ENCODE results near the gene FUBP3.
"Not testable (repeated sequence)": the region's sequence is repeated elsewhere in the genome, so short reads cannot be mapped to it uniquely, and the experiment has no call there.

Gene FUBP3

DNA sequence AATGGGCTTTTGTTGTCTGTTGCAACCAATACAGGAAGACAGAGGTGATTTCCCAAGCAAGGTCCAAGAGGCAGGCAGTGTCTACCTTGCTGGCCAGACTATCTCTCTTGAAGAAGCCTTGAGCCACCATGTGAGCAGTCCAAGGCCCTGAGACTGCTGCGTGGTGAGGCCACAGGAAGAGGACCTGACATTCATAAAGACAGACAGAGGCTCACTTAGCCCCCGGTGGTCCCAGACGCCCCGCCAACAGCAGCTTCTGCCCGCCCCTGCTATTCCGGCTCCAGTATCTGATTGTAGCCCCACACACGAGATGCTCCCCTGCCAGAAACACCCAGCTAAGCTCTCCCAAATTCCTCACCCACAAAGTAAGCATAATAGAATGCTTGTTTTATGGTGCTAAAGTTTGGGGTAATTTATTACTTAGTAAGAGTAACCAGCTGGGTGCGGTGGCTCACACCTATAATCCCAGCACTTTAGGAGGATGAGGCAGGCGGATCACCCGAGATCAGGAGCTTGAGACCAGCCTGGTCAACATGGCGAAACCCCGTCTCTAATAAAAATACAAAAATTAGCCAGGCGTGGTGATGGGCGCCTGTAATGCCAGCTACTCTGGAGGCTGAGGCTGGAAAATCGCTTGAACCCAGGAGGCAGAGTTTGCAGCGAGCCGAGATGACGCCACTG, 22.8 kb upstream of the FUBP3 start:
- DNase-seq, result no peak

DNA sequence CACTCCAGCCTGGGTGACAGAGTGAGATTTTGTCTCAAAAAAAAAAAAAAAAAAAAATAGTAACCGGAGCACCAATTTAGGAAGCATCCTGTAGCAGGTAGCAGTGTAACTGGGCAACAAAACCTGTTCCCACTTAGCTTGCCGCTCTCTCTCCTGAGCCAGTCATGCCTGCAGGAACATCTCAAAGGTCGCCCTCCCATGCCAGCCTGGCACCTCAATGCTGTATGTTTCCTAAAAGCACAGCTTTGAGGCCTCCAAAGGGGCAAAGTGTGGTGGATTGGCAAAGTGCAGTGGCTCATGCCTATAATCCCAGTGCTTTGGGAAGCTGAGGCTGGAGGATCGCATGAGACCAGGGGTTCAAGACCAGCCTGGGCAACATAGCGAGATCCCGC, 22.3 kb upstream of the FUBP3 start:
- DNase-seq, result no peak

DNA sequence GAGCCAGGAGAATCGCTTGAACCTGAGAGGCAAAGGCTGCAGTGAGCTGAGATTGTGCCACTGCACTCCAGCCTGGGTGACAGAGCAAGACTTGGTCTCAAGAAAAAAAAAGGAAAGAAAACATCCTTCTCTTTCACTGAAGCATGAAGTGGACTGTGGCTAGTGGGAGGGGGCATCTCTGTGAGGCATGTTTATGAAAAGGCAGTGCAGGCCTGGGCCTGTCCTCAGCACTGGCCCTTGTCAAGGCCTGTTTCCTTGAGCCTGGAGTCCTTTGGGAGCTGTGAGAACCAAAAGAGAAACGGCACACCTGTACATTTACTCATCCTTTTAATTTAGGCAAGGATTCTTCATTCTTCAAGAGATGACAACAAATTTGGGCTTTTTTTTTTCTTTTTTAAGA, 18.3 kb upstream of the FUBP3 start:
- DNase-seq, result peak; percentile 14

DNA sequence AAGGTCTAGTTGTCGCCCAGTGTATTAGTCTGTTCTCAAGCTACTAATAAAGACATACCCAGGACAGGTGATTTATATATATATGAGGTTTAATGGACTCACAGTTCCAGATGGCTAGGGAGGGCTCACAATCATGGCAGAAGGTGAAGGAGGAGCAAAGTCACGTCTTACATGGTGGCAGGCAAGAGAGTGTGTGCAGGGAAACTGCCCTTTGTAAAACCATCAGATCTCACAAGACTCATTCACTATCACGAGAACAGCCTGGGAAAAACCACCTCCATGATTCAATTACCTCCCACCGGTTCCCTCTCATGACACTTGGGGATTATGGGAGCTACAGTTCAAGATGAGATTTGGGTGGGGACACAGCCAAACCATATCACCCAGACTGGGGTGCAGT, 16.9 kb upstream of the FUBP3 start:
- DNase-seq, result not testable (repeated sequence)

DNA sequence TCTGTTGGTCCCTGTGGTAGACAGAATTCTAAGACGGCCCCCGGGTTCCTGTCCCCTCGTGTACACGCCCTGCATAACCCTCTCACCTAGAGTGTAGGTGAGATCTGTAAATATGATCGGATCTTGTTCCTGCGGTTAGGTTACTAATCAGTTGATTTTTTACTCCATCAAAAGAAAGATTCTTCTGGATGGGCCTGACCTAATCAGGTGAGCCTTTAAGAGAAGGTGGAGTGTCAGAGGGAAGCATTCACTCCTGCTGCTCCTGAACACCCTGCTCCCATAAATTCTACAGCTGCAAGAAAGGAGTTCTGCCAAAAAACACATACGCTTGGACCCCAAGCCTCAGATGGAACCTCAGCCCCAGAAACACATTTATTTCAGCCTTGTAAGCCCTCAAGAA, 15.6 kb upstream of the FUBP3 start:
- no peak for DNase-seq

DNA sequence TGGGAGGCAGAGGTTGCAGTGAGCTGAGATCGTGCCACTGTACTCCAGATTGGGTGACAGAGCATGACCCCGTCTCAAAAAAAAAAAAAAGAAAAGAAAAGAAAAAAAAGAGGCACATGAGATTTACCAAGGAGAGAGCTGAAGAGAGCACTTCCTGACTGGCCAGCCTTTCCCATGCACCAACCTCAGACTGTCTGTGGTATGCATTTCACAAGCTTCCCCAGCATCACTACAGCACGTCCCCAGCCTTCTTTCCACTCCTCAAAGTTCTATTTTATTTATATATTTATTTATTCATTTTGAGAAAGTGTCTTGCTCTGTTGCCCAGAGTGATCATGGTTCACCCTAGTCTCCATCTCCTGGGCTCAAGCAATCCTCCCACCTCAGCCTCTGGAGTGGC, 13.6 kb upstream of the FUBP3 start:
- DNase-seq, result no peak

DNA sequence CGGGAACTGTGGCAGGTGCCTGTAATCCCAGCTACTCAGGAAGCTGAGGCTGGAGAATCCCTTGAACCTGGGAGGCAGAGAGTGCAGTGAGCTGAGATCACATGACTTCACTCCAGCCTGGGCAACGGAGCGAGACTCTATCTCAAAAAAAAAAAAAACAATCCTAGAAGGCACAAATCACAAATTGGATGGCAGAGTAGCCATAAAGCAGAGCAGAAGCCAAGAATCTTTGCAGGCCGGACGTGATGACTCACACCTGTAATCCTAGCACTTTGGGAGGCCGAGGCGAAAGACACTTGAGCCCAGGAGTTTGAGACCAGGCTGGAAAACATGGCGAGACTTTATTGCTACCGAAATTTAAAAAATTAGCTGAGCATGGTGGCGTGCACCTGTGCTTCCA, 9.2 kb upstream of the FUBP3 start:
- DNase-seq, result no peak

DNA sequence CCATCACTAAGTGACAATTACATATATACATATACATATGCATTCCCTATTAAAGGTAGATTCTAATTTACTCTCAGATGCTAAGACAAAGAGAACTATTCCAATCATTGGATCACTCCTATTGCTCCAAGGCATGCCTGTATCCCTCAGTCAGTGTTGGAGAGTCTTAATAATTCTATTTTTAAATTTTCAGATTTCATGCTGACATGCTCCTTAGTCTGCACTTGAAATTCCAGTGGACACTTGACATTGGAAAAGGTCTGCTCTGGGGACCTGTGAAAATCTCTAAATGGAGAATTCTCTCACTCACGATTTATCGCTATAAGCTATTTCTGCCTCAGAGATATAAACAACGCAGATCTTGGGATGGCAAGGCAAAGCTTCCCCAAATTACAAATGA, 3.9 kb upstream of the FUBP3 start:
- no peak for DNase-seq

DNA sequence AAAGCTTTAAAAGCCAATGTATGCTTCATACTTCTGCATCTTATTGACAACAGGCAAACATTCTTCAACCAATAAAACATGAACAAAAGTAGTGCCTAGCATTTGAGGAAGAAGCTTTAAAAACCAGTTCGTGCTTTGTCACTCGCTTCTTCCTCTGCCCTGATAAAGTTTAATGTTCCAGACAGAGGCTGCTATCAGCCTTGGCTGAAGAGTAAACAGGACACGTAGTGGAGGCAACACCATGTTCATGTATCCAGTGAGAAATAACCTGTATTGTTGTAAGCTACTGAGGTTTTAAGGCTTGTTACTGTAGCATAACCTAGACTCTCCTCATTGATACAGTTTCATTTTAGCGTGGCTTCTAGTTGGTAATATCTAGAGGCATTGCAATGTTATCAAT, 3.2 kb upstream of the FUBP3 start:
- DNase-seq, result no peak

DNA sequence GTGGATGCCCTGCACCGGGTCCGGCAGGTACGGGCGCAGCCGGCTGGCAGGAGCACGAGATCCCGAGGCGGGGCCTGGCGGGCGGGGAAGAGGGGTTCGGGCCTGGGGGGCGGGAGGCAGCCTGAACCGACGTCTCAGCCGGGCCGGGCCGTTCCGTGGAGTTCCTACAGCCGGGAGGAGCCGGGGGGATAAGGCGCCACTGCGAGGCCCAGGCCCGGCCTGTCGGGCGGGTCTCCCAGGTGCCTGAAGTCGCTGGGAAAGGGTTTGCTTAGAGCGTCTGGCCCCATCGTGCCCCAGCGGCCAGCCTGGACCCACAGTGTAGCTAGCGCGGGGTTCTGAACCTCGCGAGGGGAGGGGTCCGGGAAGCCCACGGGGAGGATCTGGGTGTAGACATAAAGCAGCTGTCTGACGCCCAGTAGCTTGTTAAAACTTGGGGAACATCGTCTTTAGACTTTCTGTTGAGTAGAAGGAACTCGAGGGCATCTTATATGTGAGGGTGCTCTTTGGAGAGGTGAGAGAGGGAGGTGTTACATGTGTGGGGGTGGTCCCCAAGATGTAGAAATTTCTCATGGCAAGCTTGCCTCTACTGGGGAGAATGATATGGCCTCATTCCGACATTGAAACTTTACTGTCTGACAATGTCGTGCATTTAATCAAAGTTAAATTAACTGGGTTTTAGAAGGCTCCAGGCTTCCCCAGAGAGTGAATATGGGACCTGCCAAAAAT, 524 bp downstream of the FUBP3 start:
- no peak for DNase-seq

DNA sequence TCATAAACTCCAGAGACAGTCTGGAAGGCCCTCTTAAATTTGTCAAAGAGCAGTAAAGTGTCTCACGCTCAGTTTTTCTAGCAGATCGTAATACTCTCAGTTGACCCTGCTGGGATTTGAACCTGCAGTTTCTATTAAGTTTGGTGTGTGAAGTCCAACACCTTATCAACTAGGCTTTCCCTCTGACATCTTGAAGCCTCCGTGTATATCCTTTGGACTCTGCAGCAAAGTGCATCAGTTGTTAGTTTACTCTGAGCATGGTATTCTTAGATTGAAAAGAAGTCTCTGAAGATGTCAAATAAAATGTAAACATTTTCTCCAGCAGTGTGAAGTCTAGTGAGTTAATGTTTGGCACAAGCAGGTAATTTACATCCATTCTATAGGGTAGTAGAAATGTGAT, 2.4 kb downstream of the FUBP3 start:
- DNase-seq, result no peak

DNA sequence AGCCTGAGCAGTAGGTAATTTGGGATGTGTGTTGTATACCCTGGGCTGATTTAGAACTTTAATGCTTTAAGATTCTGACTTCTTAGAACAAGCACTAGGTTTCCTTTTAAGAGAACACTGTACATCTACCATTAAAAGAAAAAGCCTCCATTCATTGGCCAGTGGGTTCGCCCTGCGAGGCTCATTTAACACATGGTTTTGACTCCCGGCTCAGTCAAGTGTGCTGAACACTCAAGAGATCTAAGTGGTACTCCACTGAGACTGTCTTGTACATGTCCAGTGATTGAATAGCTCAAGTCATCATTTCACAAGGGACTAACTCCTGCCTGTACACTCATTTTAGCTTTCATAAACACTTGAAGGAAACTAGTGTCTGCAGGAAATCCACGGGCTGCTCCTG, 3.9 kb downstream of the FUBP3 start:
- DNase-seq, result no peak

DNA sequence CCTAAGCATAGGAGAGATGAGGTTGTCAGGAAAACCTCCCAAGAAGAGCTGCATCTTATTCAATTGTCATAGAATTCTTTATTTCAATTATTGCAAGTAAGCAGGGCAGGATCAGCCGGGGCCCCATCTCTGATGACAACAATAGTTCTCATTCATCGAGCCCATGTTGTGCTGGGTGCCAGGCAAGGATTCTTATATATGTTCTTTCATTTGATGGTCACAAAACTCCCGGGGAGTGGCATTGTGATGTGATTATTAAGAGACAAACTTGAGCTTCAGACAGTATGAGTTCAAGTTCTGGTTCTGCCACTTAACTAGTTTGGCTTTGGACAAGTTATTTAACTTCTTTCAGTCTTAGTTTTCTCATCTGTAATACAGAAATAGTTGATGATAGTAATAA, 8.5 kb downstream of the FUBP3 start:
- no peak for DNase-seq

DNA sequence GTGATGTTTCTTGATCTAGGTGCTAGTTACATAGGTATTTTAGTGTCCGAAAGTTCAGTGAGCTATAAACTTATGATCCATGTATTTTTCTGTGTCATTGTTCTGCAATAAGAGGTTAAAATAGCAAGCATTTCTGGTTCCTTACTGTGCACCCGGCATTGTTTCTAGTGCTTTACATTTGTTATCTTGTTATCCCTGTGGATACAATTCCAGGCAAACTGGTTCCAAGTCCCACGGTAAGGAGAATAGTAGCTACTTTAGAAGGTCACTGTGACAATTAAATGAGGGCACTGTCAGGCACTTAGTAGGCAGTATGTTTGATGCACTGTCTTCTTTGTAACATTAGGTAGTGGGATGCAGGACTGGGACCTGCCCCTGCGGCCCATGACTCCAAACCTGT, 9.0 kb downstream of the FUBP3 start:
- no peak for DNase-seq

DNA sequence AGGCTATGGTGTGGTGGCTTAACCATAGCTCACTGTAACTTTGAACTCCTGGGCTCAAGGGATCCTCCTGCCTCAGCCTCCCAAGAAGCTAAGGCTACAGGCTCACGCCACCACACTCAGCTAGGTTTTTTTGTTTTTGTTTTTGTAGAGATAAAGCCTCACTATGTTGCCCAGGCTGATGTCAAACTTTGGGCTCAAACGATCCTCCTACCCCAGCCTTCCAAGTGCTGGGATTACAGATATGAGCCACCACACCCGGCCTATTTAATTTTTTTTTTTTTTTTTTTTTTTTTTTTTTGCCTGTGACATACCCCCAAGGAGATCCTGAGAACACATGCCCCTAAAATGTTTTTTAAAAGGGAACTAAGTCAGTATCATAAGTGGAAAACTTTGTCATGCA, 10.4 kb downstream of the FUBP3 start:
- DNase-seq, result no peak

DNA sequence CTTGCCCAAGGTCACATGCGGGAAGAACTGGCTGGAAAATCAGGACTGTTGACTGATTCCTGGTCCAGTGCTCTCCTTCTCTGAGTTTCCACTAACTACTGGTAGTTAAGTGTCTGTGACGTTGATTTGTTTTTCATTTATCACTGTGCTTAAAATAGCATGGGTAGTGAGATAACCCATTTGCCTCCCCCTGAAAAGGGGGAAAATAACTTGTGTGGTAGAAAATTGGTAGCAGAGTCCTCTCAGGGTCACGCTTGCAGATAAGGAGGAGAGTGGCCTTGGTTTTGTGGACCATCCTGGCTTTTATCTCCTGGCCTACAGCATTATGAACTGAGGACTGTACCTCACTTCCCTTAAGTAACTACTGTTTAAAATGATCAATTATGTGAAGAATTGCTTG, 10.9 kb downstream of the FUBP3 start:
- DNase-seq, result no peak

DNA sequence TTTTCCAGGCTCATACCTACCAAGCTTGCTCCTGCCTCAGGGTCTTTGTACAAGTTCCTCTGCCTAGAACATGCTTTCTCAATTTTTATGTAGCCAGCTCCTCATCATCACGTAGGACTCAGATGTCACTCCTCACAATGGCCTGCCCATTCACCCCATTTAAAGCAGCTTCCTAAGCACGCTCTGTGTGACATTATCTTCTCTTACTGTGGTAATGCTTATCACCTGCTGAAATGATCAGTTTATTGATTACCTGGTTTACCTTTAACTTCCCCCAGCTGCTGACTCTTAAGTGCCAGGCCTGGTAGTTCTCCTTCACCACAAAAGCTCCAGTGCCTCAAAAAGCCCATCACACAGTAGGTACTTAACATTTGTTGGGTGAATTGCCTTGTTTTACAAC, 13.6 kb downstream of the FUBP3 start:
- no peak for DNase-seq

DNA sequence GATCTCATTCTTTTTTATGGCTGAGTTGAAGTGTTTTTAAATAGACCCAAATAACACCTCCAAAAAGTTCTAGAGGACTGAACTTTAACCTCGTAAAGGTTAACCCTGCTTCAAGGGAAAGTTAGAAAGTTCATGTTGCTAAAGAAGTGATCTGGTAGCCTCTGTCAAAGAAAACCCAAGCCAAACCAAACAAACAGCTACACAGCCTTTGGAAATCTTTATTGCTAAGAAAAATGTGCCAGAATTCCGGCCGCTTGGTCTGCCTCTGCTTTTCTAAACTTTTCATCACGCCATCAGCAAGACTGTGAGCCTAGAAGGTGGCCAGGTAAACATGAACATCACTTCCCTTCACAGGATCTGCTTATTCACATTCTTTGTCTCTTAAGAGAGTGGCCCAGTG, 17.9 kb downstream of the FUBP3 start:
- DNase-seq, result no peak

DNA sequence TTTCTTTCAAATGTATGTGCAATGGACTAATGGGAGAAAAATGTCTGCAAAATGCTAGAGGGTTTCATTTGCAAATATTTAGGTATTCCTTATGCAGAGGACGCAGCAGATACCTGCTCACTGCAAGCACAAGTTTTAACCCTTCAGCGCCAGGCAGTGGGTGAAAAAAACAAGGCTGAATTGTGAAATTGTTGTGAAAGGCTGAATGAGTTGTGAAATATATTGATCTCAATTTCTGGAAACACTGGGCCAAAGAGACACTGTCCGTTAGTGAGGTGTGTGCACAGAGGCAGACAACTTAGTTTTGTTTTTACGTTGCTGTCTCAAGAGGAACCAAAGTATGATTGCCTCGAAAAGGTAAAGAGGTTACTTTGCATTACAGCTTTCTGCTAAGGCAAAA, 18.8 kb downstream of the FUBP3 start:
- no peak for DNase-seq

DNA sequence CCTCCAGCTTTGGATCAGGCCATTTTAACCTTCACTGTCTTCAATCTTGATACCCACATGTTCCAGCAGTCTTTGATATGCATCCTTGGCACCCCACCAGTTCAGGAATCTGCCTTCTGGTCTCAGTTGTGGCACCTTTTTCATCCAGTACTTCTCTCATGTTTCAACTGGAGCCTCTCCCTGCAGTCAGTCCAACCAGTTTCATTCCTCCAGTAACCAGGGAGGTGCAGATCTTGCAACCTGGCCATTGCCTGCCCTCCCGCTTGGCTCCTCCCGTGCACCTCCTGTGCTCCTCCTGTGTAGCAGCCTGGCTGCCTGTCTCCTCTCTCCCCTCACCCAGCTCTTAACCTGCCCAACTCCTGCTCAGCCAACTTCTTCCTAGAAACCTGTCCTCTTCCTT, 20.2 kb downstream of the FUBP3 start:
- DNase-seq, result no peak

DNA sequence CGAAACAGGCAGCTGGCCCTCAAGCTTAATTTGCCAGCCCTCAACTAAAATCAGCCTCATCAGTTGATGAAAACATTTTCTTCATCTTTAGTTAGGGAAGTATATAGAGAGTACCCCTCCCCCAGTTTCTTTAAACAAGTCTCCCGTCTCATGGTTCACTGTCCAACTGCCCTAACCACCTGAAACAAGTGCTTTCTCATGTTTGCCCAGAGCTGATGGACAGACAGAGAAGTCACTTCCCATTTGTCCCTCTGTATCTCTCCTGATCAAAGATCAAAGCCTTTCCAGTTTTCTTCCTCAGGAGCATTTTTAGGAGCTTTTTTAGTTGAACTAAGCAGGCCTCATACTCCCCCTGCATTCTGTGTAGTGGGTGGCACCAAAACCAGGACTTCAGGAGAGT, 21.7 kb downstream of the FUBP3 start:
- peak; percentile 8 for DNase-seq

DNA sequence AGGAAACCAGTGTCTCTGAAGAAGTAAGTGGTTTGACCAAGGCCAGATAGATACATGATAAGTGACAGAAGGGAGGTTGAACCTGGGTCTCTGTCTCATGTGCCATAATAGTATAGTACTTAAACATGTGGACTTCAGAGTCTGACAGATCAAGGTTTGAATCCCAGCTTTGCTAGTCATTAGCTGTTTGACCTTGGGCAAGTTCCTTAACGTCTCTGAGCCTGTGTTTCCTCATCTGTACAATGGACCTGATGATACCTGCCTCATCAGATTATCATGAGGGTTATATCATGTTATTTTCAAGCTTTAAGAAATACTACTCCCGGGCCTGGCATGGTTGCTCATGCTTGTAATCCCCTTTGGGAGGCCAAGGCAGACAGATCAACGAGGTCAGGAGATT, 24.9 kb downstream of the FUBP3 start:
- DNase-seq, result no peak

DNA sequence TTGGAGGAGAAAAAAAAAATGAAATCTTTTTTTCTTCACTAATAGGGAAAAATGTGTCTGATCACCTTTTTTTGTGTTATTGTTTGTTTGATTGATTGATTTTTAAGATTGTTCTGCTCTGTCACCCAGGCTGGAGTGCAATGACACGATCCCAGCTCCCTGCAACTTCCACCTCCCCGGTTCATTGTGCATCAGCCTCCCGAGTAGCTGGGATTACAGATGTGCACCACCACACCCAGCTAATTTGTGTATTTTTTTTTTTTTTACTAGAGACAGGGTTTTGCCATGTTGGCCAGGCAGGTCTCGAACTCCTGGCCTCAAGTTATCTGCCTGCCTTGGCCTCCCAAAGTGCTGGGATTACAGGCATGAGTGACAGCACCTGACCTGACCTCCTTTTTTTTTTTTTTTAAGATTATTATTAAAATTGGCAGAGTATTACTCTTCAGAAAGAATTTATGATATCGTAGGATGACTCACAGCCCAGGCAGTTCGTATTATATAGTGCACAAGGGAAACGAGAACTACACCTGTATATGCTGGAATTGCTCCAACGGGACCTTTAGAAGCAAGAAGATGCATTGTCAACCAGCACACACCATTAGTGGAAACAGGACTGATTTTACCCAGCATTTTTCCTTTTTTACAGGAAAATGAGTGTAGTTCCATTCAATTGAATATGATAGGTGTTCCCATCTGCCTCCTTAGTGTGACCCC, 27.7 kb downstream of the FUBP3 start:
- no peak for DNase-seq

DNA sequence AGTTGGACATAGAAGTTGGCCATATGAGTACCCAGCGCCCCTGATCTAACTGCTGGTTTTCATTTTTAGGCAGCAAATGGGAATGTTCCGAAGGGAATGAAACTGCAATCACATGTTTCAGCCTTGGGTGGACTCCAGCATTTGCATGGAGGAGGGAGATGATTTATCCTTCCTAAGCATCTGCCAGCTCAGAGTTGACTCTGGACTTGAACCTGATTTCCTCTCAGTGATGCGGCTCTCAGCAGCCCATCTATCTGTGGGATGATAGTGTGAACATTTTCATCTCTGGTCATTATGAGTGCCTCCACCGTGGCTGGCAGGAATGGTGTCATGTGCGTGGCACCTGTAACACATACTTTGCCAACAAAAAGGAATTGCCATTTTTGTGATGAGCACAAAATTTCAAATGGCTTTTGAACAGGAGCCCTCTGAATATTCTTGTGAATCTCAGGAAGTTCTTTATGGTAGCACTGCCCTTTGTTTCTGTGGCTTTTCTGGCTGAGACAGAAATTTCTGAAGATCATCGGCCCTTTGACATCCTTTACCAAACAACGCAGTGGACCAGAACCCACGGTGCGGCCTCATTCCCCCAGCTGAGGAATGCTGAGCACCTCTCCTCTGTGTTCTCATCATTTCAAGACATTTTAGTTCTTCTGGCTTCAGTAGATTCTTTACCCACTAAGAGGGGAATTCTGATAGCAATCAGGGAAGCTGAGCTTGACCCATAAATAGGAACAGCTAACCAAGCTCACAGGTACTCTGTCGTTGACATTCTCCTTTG, 28.5 kb downstream of the FUBP3 start:
- no peak for DNase-seq

Data from NCI-H345 (cell line).